SK-N-SH (cell line): ENCODE results near the gene NCS1.

ENCODE experiments used
- EP300 ChIP-seq, 2 experiments: IDR thresholded peaks; 2 replicates each; pipeline versions ENCODE4 v1.4.0 to v1.6.1; 2012; ENCODE audit warnings: borderline replicate concordance in 1 of 2, low read depth in 1 of 2, low read length in 1 of 2
- EZH2phosphoT487 ChIP-seq: fragments of 200-600 bp; sonication (generic); IDR thresholded peaks from 2 replicates; pipeline ENCODE4 v1.6.1; 2017; ENCODE audit warnings: low read depth, mixed run types, mild to moderate bottlenecking, antibody characterized with exemption, moderate library complexity, borderline replicate concordance
- NRF1 ChIP-seq: IDR thresholded peaks from 2 replicates; pipeline ENCODE4 v1.6.1; 2012; ENCODE audit warnings: low read depth, mild to moderate bottlenecking, low read length
- TAF1 ChIP-seq: IDR thresholded peaks from 2 replicates; pipeline ENCODE4 v1.6.1; 2012; ENCODE audit warnings: low read depth, mild to moderate bottlenecking, low read length, moderate library complexity, borderline replicate concordance
- YY1 ChIP-seq: IDR thresholded peaks from 2 replicates; pipeline ENCODE4 v1.4.0; 2012; ENCODE audit warnings: low read depth, mild to moderate bottlenecking
- TF ChIP-seq, protein P1 (sequence below): fragments of 200-600 bp; sonication (generic); IDR thresholded peaks from 2 replicates; pipeline ENCODE4 v1.6.1; 2017; ENCODE audit warnings: antibody characterized with exemption, mild to moderate bottlenecking, moderate library complexity
- TF ChIP-seq, protein P2 (sequence below): IDR thresholded peaks from 2 replicates; pipeline ENCODE4; 2012

DNA sequence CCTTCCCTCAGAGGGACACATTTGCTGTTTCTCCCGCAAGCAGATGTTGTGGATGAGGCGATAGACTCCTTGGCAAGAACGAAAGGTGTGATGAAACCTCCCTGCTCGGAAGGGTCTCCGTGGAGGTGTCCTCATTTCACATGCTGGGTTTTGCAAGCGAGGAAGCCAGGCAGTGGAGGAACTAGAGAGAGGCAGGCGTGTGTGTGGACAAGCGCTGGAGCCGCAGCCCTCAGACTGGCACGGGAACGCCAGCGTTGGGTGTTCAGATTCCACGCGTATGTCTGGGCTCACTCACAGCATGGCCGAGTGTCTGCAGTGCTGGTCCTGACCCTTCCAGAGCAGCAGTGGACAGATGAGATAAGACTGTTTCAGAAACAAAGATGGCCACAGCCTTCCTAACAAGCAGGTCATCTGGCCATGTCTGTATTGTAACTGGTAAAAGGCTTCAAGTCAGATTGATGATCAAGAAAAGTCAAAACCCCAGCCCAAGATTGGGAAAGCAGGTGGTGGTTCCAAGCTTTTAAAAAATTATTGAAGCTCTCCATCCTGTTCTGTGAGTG is 35.0 kb upstream of the NCS1 start:
- TF ChIP-seq, protein P1, sequence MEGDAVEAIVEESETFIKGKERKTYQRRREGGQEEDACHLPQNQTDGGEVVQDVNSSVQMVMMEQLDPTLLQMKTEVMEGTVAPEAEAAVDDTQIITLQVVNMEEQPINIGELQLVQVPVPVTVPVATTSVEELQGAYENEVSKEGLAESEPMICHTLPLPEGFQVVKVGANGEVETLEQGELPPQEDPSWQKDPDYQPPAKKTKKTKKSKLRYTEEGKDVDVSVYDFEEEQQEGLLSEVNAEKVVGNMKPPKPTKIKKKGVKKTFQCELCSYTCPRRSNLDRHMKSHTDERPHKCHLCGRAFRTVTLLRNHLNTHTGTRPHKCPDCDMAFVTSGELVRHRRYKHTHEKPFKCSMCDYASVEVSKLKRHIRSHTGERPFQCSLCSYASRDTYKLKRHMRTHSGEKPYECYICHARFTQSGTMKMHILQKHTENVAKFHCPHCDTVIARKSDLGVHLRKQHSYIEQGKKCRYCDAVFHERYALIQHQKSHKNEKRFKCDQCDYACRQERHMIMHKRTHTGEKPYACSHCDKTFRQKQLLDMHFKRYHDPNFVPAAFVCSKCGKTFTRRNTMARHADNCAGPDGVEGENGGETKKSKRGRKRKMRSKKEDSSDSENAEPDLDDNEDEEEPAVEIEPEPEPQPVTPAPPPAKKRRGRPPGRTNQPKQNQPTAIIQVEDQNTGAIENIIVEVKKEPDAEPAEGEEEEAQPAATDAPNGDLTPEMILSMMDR = no peak
- TF ChIP-seq, protein P2, sequence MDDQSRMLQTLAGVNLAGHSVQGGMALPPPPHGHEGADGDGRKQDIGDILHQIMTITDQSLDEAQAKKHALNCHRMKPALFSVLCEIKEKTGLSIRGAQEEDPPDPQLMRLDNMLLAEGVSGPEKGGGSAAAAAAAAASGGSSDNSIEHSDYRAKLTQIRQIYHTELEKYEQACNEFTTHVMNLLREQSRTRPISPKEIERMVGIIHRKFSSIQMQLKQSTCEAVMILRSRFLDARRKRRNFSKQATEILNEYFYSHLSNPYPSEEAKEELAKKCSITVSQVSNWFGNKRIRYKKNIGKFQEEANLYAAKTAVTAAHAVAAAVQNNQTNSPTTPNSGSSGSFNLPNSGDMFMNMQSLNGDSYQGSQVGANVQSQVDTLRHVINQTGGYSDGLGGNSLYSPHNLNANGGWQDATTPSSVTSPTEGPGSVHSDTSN = no peak
- no peak for TF ChIP-seq EP300 (IDR thresholded peaks at IDR 0.05; ENCODE audit: borderline replicate concordance in 1 of 2, low read depth in 1 of 2, low read length in 1 of 2)
- TF ChIP-seq NRF1 = no peak
- TF ChIP-seq TAF1 = no peak
- TF ChIP-seq YY1 = no peak
- no peak for TF ChIP-seq EZH2phosphoT487
